Retinal pigment epithelial cell (primary cell): ENCODE results near the gene CATSPERE.
"Not testable (repeated sequence)": the region's sequence is repeated elsewhere in the genome, so short reads cannot be mapped to it uniquely, and the experiment has no call there.

Source experiments
- DNase-seq: peaks from one replicate; pipeline ENCODE4 v3.0.0-alpha.2; 2010; ENCODE audit warnings: low read depth
- H3K4me3 ChIP-seq: 2 replicates; pipeline ENCODE4 v1.5.1; 2011; ENCODE audit warnings: mild to moderate bottlenecking, low read length, control low read depth, moderate library complexity
- TF ChIP-seq, protein P1 (sequence below): conservative IDR thresholded peaks from 2 replicates; pipeline ENCODE4 v1.5.1; 2011; ENCODE audit warnings: low read depth, low read length, control low read depth, inconsistent platforms

CATSPERE gene

DNA sequence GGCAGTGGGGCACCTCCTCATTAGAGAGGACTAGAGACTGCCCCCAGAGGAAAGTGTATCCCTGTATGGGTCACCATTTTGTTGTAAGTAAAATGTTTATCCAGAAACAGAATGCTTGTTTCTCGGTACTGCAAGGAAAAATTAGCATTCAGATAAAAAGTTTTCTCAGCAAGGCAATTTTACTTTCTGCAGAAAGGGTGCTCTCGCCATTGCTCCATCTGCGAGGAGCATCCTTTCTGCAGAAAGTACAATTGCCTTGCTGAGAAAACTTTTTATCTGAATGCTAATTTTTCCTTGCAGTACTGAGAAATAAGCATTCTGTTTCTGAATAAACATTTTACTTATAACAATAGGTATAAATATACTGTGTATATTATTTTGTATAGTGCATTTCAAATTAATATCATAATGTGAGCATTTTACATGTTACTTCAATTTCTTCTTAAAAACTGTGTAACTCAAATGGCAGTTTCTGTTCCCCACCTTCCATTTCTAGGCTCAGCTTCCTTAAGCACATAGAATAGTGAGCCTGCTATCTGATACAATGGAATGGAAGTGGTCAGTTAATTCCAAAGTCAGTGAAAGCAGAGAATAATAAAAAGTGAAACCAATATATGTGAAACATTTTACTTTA lies 115.3 kb downstream of the CATSPERE start:
- DNase-seq, result no peak
- H3K4me3 ChIP-seq, result no peak overlapping the region
- TF ChIP-seq, protein P1, sequence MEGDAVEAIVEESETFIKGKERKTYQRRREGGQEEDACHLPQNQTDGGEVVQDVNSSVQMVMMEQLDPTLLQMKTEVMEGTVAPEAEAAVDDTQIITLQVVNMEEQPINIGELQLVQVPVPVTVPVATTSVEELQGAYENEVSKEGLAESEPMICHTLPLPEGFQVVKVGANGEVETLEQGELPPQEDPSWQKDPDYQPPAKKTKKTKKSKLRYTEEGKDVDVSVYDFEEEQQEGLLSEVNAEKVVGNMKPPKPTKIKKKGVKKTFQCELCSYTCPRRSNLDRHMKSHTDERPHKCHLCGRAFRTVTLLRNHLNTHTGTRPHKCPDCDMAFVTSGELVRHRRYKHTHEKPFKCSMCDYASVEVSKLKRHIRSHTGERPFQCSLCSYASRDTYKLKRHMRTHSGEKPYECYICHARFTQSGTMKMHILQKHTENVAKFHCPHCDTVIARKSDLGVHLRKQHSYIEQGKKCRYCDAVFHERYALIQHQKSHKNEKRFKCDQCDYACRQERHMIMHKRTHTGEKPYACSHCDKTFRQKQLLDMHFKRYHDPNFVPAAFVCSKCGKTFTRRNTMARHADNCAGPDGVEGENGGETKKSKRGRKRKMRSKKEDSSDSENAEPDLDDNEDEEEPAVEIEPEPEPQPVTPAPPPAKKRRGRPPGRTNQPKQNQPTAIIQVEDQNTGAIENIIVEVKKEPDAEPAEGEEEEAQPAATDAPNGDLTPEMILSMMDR, result no peak

DNA sequence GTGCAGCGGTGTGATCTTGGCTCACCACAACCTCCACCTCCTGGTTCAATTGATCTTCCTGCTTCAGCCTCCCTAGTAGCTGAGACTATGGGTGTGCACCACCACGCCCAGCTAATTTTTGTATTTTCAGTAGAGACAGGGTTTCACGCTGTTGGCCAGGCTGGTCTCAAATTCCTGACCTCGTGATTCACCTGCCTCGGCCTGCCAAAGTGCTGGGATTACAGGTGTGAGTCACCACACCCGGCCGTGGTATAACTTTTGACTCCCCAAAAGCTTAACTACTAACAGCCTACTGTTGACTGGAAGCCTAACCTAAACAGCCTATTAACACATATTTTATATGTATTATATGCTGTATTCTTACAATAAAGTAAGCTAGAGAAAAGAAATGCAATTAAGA lies 117.1 kb downstream of the CATSPERE start:
- not testable (repeated sequence) for DNase-seq, H3K4me3 ChIP-seq

DNA sequence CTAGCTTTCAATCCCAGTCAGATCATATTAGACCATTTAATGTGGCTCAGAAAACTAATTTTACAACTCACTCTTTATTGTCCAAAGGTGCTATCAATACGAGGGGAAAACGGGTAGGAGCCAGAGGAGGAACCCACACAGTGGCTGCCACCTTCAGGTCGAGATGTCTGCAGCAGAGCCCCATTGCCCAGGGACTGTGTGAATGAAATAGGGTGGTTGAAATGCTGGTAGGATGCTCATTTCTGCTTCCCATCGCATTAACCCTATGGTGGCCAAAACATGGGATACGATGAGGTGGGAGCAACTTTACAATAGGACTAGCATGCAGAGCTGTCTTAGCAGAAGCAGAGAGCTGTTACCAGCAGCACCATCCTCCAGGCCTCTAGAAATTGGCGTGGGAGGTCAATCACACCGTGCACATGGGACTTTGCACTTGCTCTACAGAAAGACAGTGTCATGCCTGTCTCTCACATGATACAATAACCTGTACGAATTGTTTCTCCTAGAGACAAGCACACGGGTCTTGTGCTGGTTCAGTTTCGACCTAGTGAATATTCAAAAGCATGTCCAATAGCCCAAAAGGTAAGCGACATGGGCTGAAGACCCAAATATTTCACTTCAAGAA lies 122.4 kb downstream of the CATSPERE start:
- TF ChIP-seq, protein P1, result no peak
- no peak overlapping the region for H3K4me3 ChIP-seq
- no peak for DNase-seq

DNA sequence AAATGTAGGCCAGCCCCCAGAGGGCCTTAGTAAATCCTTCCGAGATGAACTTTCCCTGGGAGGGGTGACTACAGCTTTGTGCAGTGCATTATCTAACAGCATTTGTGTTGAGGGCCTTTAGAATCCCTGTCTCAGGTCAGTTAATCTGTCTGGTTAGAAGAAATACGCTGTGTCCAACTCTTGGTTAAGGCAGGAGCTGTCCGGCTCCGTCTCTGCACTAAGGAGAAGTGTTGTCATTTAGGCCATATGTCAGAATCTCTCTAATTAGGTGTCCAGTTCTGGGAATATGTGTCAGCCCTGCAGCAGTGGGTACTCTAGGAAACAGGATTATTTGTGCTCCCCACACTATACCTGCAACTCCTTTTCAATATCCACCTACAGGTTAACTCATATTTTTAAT lies 124.8 kb downstream of the CATSPERE start:
- no peak overlapping the region for H3K4me3 ChIP-seq
- DNase-seq, result no peak
- TF ChIP-seq, protein P1, result no peak

DNA sequence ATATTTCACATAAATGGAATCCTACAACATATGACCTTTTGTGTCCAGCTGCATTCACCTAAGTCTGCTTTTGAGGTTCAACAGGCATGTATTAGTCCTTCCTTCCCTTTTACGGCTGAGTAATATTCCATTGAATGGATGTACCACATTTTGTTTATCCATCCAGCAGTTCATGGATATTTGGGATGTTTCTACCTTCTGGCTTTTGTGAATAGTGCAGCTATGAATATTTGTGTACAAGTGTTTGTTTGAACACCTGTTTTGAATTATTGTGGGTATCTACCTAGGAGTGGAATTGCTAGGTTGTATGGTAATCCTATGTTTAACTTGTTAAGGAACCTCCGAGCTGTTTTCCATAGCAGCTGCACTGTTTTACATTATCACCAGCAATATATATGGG lies 129.6 kb downstream of the CATSPERE start:
- TF ChIP-seq, protein P1, result no peak
- DNase-seq, result no peak
- H3K4me3 ChIP-seq, result no peak overlapping the region

DNA sequence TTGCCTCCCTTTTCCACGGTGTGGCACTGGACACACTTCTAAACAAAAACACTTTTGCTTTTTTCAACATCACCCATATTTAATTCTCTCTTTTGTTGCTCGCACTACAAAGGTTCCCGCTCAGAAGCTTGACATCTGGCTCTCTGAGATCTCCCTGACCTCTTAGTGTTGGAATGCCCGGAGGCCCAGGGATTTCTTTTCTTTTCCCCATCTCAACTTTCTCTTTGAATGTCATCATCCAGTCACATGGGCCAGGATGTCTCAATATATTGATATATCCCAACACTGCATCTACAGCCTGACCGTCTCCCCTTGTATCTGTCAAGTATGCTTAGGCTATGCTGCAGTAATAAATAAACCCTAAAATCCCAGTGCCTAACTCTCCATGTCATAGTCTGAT lies 137.5 kb downstream of the CATSPERE start:
- DNase-seq, result no peak
- no peak overlapping the region for H3K4me3 ChIP-seq
- TF ChIP-seq, protein P1, result no peak

DNA sequence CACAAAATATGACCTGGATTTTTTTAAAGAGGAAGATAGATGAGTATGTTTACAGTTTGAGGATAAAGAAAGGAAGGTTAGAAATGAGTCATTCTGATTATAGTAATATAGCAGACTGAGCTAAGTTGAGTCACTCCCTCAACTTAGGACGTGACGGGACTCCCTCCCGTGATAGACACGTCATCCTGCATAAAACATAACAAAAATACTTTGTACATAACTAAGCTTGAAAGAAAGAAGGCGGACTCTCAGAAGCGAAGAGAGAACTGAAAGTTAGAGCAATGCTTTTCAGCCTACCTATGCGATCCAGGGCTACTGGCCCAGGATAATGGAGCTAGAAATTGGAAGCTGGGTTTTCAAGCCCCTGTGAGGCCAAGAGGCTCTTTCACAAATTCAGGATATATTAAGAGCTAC lies 138.9 kb downstream of the CATSPERE start:
- TF ChIP-seq, protein P1, result no peak
- peak; percentile 97 for DNase-seq
- H3K4me3 ChIP-seq, result peak overlapping the region; percentile 30
